Fibroblast of skin of left quadriceps (primary cell): ENCODE measurements around the gene TP53INP2.
A peak's percentile ranks its signal among the peaks of the same experiment; 100 is the strongest.
"Not testable (repeated sequence)": the region's sequence is repeated elsewhere in the genome, so short reads cannot be mapped to it uniquely, and the experiment has no call there.

Experiments
- DNase-seq, 2 experiments: peaks; one replicate each; pipeline ENCODE4 v3.0.0-alpha.2; 2013; ENCODE audit warnings: low read depth in 2 of 2

Gene TP53INP2

GRCh38 chr20:34720266-34720665 is 16.1 kb downstream of the TP53INP2 start:
- no peak for DNase-seq

DNA sequence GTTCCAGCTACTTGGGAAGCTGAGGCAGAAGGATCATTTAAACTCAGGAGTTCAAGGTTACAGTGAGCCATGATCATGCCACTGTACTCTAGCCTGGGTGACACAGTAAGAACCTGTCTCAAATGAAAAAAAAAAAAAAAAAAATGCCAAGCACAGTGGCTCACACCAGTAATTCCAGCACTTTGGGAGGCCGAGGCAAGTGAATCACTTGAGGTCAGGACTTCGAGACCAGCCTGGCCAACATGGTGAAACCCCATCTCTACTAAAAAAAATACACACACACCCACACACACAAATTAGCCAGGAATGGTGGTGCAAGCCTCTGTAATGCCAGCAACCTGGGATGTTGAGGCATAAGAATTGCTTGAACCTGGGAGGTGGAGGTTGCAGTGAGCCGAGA is 18.4 kb downstream of the TP53INP2 start:
- DNase-seq = not testable (repeated sequence)

- DNase-seq = no peak
Measured at GRCh38 chr20:34724172-34724571, 20.0 kb downstream of the TP53INP2 start.

DNA sequence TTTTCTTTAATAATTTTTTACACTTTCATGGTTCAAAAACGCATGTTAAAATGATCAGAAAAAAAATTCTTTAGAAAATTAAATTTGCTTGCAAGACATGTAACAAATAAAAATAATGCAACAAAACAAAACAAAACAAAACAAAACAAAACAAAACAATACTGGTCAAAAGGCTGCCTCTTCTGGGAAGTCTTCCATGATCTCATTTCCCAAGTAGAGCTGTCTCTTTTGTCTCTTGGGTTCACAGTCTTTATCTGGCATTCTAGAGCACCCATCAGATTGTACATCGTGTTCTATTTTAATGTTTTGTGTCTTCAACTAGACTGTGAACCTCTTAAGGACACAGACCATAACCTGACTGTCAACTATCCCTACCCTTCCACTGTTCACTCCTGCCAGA is 25.3 kb downstream of the TP53INP2 start:
- no peak for DNase-seq

DNA sequence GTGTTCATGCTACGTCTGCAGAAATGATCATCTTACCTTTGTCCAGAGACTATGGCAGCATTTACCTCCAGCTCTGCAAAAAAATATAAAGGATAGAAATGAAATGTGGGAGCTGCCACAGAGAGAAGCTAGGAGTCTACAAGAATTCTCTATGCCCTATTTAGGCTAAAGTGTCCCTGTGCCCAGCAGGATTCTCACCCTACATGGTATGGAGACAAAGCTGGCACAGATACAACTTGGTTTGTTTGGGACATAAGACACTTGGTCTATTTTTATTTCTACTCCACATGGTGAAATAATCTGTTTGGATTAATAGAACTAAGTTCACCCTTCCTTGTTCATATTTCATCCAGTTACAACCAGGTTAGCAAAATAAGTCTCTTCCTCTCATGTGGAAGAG is 28.4 kb downstream of the TP53INP2 start:
- no peak for DNase-seq

DNA sequence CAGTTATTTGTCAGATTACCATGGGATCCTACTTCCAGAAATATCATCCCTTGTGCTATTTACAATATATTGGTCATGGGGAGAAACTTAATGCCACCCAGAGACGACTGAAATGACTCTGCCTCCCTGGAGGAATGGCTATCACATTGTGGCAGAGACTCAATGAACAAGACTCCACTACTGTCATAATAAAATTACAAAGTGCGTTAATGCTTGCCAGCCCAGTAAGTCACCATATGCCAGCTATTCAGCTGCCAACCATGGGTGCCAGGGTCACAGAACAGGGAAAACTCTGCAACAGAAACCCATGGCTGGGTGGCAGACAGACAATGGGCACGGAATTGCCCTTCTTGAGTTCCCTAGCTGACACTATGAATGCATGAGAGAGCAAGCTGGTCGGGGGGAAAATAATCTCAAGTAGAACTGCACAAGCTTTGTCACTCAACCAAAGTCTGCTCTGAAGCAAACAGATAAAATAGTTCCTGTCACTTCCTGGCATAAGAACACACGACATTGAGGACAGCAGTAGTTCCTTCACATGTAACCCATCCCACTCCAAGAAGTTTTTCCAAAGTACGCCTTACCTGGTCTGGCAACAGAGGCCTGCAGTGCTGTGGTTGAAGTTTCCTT is 32.1 kb downstream of the TP53INP2 start:
- DNase-seq = no peak

DNA sequence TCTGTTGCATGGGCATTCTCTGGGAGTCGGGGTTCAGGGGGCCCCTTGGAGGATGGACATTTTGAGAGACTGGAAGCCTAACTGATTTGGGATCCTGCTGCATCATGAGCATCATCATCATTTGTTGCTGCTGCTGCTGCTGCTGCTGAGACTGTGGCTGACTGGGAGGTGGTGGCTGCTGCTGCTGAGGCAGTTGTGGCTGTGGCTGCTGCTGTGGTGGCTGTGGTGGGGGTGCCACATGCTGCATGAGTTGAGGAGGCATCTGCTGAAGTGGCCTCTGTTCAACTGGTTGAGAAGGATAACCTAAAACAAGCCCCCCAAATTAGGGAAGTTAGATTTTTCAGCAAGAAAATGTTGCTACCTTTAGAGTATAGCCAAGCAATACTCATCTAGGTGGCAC is 38.9 kb downstream of the TP53INP2 start:
- no peak for DNase-seq

- DNase-seq = no peak
Measured at GRCh38 chr20:34744340-34744739, 40.2 kb downstream of the TP53INP2 start.

- DNase-seq = no peak
Measured at GRCh38 chr20:34744847-34745246, 40.7 kb downstream of the TP53INP2 start.

GRCh38 chr20:34746674-34747073 is 42.5 kb downstream of the TP53INP2 start:
- no peak for DNase-seq

- DNase-seq = no peak
Measured at GRCh38 chr20:34747479-34747878, 43.3 kb downstream of the TP53INP2 start.

DNA sequence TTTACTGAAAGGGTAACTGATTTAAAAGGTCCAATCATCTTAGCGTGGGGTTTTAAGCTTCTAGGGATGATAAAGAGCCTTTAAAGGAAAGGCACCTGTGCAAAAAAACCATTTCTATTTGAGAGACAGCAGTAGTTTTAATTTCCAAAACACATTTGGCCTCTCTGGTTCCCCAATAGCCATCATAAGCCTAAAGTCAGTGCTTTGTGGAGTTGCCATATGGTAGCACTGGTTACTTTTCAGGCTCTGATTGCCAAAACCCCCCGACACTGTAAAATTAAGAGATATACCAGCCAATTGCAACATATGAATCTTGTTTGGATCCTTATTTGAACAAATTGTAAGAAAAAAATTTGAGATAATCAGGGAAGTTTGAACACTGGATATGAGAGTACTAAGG is 44.6 kb downstream of the TP53INP2 start:
- no peak for DNase-seq

- DNase-seq = no peak
Measured at GRCh38 chr20:34750484-34750883, 46.3 kb downstream of the TP53INP2 start.

GRCh38 chr20:34751453-34751852 is 47.3 kb downstream of the TP53INP2 start:
- no peak for DNase-seq

- peak; percentile 57 to 62 for DNase-seq
Measured at GRCh38 chr20:34753706-34754461, 49.7 kb downstream of the TP53INP2 start.

- DNase-seq = no peak
Measured at GRCh38 chr20:34754611-34755010, 50.5 kb downstream of the TP53INP2 start.

- DNase-seq = no peak
Measured at GRCh38 chr20:34755367-34755766, 51.2 kb downstream of the TP53INP2 start.

DNA sequence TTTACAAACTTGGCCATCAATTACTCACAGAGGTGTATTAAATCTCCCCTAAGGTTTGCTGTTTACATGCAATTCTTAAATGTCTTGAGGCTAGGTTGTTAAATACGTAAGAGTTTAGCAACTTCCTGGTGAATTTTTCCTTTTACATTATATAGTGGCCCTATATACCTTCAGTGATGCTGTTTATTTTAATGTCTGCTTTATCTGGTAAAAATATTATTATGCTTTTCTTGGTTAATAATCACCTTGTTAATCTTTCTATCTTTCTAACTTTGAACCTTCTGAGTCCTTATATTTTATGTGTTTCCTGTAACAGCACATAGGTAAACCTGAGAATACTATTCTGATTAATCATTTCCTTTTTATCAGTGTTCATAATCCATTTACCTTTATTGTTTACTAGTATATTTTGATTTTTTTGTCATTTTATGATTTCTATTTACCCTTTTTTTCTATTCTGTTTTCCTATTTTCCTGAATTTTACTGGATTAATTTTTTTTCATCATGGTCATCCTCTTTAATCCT is 57.9 kb downstream of the TP53INP2 start:
- DNase-seq = no peak
